ENCODE results near the gene OCA2.

DNA sequence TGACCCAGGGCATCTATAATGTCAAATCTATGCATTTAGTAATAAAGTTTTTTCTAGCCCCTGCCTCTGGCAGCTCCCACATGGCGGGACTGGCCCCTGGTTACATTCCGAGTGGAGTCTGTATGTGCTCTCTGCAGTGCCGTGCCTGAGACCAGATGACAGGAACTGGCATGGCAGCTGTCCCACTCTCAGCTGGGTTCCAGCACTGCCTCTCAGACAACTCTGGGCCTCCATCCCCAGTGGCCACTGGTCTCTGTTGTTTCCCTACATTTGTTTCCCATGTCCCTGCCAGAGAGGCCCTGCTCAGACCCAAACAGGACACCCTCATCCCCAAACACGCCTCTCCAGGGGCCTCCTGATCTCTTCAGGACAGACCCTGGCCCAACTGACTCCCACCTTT lies 109.3 kb downstream of the OCA2 start:
- TF ChIP-seq EZH2 (IDR thresholded peaks at IDR 0.05; ENCODE audit: insufficient read depth, poor library complexity, severe bottlenecking) (no peak), EZH2phosphoT487 (IDR thresholded peaks at IDR 0.05; ENCODE audit: insufficient read depth, low read depth) (no peak)

Measured in GM23248 (cell line).